PFSK-1 (cell line): ENCODE measurements around the gene CSTF2T.

Source experiments
- FOXP2 ChIP-seq: optimal IDR thresholded peaks from 2 replicates; pipeline ENCODE3; 2011; ENCODE audit warnings: borderline replicate concordance, control low read depth, inconsistent platforms; ENCODE audit not compliant: insufficient read depth; ENCODE audit errors: extremely low read length, extremely low read depth
- POLR2AphosphoS5 ChIP-seq: IDR thresholded peaks from 2 replicates; pipeline ENCODE4 v1.6.1; 2012; ENCODE audit warnings: low read depth, mild to moderate bottlenecking, control low read depth, low read length, moderate library complexity
- SIN3A ChIP-seq: IDR thresholded peaks from 2 replicates; pipeline ENCODE4 v1.6.1; 2012; ENCODE audit warnings: mild to moderate bottlenecking, low read length, moderate library complexity, borderline replicate concordance; ENCODE audit not compliant: insufficient read depth
- TAF1 ChIP-seq: IDR thresholded peaks from 2 replicates; pipeline ENCODE4 v1.6.1; 2012; ENCODE audit warnings: low read length, control low read depth, borderline replicate concordance; ENCODE audit not compliant: insufficient read depth
- TF ChIP-seq, protein P1 (sequence below), 2 experiments: IDR thresholded peaks; 2 replicates each; pipeline versions ENCODE4 v1.6.1 to v1.8.0; 2011 to 2012; ENCODE audit warnings: low read depth in 2 of 2, low read length in 2 of 2, control low read depth in 1 of 2, inconsistent platforms in 1 of 2, mild to moderate bottlenecking in 1 of 2, moderate library complexity in 1 of 2; ENCODE audit not compliant: insufficient read depth in 1 of 2

Gene CSTF2T

GRCh38 chr10:51744235-51745000, 45.0 kb upstream of the CSTF2T start:
- no peak for TF ChIP-seq FOXP2
- no peak for TF ChIP-seq TAF1
- TF ChIP-seq, protein P1, sequence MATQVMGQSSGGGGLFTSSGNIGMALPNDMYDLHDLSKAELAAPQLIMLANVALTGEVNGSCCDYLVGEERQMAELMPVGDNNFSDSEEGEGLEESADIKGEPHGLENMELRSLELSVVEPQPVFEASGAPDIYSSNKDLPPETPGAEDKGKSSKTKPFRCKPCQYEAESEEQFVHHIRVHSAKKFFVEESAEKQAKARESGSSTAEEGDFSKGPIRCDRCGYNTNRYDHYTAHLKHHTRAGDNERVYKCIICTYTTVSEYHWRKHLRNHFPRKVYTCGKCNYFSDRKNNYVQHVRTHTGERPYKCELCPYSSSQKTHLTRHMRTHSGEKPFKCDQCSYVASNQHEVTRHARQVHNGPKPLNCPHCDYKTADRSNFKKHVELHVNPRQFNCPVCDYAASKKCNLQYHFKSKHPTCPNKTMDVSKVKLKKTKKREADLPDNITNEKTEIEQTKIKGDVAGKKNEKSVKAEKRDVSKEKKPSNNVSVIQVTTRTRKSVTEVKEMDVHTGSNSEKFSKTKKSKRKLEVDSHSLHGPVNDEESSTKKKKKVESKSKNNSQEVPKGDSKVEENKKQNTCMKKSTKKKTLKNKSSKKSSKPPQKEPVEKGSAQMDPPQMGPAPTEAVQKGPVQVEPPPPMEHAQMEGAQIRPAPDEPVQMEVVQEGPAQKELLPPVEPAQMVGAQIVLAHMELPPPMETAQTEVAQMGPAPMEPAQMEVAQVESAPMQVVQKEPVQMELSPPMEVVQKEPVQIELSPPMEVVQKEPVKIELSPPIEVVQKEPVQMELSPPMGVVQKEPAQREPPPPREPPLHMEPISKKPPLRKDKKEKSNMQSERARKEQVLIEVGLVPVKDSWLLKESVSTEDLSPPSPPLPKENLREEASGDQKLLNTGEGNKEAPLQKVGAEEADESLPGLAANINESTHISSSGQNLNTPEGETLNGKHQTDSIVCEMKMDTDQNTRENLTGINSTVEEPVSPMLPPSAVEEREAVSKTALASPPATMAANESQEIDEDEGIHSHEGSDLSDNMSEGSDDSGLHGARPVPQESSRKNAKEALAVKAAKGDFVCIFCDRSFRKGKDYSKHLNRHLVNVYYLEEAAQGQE (IDR thresholded peaks at IDR 0.05; ENCODE audit: insufficient read depth in 1 of 2, low read depth in 2 of 2, low read length in 2 of 2): no peak
- no peak for TF ChIP-seq POLR2AphosphoS5
- no peak for TF ChIP-seq SIN3A

- TF ChIP-seq, protein P1 (IDR thresholded peaks at IDR 0.05; ENCODE audit: insufficient read depth in 1 of 2, low read depth in 2 of 2, low read length in 2 of 2): no peak
- TF ChIP-seq SIN3A (no peak), POLR2AphosphoS5 (no peak), FOXP2 (no peak), TAF1 (no peak)
Measured at GRCh38 chr10:51743146-51743545, 43.8 kb upstream of the CSTF2T start.

- TF ChIP-seq POLR2AphosphoS5: no peak
Measured at GRCh38 chr10:51733057-51733456, 33.7 kb upstream of the CSTF2T start.

DNA sequence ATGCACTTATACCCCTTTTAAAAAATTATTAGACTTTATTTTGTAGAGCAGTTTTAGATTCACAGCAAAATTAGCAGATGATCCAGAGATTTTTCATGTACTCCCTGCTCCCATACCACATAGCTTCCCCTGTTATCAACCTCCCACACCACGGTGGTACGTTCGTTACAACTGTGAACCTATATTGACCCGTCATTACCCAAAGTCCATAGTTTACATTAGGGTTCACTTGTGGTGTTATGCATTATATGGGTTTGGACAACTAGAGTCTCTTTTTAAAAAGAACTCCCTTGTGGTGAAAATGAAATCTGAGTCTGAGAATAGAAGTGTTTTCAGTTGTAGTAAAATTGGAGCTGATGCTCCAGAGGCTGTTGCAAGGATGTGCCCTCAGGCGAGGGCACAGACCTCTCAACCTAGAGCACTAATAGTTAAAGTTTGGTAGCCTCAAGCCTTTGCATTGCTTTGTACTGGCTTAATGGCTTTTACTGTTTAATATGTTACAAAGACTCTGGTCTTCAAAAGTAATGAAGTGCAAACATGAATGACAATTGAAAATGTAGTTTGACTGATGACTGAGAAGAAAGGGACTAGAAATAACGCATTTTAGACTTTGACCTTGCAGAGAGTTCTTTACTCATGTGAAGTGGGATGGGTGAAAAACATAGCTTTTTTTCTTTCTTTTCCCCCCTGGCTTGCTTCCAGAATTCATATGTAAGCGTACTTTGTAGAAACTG, 30.6 kb upstream of the CSTF2T start:
- TF ChIP-seq FOXP2 (no peak), SIN3A (no peak), TAF1 (no peak), POLR2AphosphoS5 (no peak)
- TF ChIP-seq, protein P1 (IDR thresholded peaks at IDR 0.05; ENCODE audit: insufficient read depth in 1 of 2, low read depth in 2 of 2, low read length in 2 of 2): no peak

GRCh38 chr10:51724038-51724437, 24.6 kb upstream of the CSTF2T start:
- TF ChIP-seq, protein P1 (IDR thresholded peaks at IDR 0.05; ENCODE audit: insufficient read depth in 1 of 2, low read depth in 2 of 2, low read length in 2 of 2): no peak
- TF ChIP-seq POLR2AphosphoS5 (no peak), FOXP2 (no peak)
